ENCODE measurements around the gene CASP2. TPM values are rescaled to one million over a fixed set of nuclear protein-coding genes. Genes with fewer than 3 reads are reported as not detected.

The CASP2 gene
- total and polyA plus RNA-seq, 2 of the 8 experiments (the other 6 are each of a cell fraction or from before 2014, with no cell fraction given) = 23.7 to 35.3 TPM

DNA sequence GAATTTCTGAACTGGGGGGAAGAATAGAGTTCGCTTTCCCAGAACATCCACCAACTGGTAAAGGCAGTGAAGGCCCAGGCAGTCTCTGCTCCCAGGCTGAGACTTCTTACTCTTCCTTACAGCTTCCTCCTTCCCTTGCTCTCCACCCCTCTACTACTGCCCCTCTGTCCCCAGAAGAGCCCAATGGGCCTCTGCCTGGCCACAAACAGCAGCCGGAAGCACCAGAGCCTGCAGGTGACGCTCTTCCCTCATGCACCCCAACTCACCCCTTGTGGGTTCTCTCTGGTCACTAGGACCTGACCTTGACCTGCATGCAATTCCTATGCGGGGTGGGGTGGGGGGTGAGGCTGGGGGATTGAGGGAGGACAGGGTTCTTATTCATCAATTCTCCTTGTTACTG, 57.9 kb downstream of the CASP2 start (continued):
- TF ChIP-seq POLR2AphosphoS5 (IDR thresholded peaks at IDR 0.05; ENCODE audit: low read depth, low read length) = no peak
- TF ChIP-seq, protein P1, sequence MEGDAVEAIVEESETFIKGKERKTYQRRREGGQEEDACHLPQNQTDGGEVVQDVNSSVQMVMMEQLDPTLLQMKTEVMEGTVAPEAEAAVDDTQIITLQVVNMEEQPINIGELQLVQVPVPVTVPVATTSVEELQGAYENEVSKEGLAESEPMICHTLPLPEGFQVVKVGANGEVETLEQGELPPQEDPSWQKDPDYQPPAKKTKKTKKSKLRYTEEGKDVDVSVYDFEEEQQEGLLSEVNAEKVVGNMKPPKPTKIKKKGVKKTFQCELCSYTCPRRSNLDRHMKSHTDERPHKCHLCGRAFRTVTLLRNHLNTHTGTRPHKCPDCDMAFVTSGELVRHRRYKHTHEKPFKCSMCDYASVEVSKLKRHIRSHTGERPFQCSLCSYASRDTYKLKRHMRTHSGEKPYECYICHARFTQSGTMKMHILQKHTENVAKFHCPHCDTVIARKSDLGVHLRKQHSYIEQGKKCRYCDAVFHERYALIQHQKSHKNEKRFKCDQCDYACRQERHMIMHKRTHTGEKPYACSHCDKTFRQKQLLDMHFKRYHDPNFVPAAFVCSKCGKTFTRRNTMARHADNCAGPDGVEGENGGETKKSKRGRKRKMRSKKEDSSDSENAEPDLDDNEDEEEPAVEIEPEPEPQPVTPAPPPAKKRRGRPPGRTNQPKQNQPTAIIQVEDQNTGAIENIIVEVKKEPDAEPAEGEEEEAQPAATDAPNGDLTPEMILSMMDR (IDR thresholded peaks at IDR 0.05; ENCODE audit: control extremely low read depth in 1 of 3, insufficient read depth in 1 of 3, low read depth in 1 of 3, low read length in 3 of 3) = peak; percentile 55 to 71 (median 61)
- TF ChIP-seq SAP30 (IDR thresholded peaks at IDR 0.05; ENCODE audit: insufficient read depth, insufficient replicate concordance, low read length) = no peak
- TF ChIP-seq SRF (IDR thresholded peaks at IDR 0.05; ENCODE audit: low read depth, low read length) = no peak
- TF ChIP-seq, protein P2, sequence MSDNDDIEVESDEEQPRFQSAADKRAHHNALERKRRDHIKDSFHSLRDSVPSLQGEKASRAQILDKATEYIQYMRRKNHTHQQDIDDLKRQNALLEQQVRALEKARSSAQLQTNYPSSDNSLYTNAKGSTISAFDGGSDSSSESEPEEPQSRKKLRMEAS (IDR thresholded peaks at IDR 0.05) = no peak

Data from H1 (cell line).